Measurements from ENCODE around the gene CD226. TPM values are rescaled to one million over a fixed set of nuclear protein-coding genes. Genes with fewer than 3 reads are reported as not detected.
A peak's percentile ranks its signal among the peaks of the same experiment; 100 is the strongest.
"Not testable (repeated sequence)": the region's sequence is repeated elsewhere in the genome, so short reads cannot be mapped to it uniquely, and the experiment has no call there.

The CD226 gene
- total RNA-seq, 1 donor from 2014 or later: 0.62 TPM

DNA sequence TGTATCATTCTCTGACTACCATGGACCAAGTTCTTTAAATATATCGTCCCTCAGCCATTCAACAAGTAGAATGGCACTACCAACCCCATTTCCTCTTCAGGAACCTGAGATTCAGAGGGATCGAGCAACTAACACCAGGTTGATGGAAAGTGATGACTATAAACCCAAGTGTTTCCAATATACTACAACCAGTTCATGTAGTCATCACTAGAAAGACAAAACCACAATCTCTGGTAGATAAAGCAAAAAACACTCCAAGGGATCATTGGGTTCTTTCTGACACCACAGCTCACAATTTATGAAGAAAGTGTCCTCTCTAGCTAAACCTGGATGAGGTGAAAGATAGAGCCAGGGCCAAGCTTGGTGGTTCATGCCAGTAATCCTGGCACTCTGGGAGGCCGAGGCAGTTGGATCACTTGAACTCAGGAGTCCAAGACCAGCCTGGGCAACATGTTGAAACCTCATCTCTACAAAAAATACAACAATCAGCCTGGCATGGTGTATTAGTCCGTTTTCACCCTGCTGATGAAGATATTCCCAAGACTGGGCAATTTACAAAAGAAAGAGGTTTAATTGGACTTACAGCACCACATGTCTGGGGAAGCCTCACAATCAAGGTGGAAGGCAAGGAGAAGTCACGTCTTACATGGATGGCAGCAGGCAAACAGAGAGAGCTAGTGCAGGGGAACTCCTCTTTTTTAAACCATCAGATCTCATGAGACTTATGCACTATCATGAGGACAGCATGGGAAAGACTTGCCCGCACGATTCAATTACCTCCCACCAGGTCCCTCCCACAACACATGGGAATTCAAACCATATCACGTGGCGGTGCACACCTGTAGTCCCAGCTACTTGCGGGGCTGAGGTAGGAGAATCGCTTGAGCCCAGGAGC is 2.2 kb downstream of the CD226 start:
- no peak overlapping the region for H3K27ac Mint-ChIP-seq (ENCODE audit: unreplicated experiment)
- H3K4me3 Mint-ChIP-seq (ENCODE audit: unreplicated experiment): no peak overlapping the region
- DNase-seq (ENCODE audit: low spot score): no peak
- TF ChIP-seq, protein P1, sequence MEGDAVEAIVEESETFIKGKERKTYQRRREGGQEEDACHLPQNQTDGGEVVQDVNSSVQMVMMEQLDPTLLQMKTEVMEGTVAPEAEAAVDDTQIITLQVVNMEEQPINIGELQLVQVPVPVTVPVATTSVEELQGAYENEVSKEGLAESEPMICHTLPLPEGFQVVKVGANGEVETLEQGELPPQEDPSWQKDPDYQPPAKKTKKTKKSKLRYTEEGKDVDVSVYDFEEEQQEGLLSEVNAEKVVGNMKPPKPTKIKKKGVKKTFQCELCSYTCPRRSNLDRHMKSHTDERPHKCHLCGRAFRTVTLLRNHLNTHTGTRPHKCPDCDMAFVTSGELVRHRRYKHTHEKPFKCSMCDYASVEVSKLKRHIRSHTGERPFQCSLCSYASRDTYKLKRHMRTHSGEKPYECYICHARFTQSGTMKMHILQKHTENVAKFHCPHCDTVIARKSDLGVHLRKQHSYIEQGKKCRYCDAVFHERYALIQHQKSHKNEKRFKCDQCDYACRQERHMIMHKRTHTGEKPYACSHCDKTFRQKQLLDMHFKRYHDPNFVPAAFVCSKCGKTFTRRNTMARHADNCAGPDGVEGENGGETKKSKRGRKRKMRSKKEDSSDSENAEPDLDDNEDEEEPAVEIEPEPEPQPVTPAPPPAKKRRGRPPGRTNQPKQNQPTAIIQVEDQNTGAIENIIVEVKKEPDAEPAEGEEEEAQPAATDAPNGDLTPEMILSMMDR (IDR thresholded peaks at IDR 0.05): no peak
- H3K9me3 Mint-ChIP-seq (ENCODE audit: low read depth): peaks cover 7% of the 10 kb centered on the region
- H3K4me1 Mint-ChIP-seq (ENCODE audit: low read depth): peaks cover 3% of the 10 kb centered on the region
- no peaks in the 10 kb centered on the region for H3K27me3 Mint-ChIP-seq (ENCODE audit: low read depth)
- no peaks in the 10 kb centered on the region for H3K36me3 Mint-ChIP-seq (ENCODE audit: low read depth)

DNA sequence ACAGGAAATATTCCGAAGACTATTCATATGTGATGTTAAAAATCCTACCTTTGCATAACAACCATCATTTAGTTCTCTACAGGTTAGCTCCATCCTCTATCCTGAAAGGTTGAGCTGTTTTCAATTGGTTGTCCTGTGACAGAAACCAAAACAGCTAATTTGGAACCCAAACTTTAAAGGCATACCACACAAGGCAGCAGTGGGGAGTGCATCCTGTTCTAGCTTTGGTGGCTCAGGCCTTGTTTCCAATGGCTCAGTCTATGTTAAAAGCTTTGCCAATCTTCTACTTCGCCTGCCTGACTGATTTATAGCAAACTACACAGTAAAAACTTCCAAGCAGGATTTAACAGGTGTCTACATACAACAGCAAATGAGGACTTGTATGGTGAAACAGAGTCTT is 3.2 kb downstream of the CD226 start:
- DNase-seq (ENCODE audit: low spot score): no peak
- Mint-ChIP-seq H3K27me3 (ENCODE audit: low read depth) (no peaks in the 10 kb centered on the region), H3K27ac (ENCODE audit: unreplicated experiment) (no peak overlapping the region), H3K4me3 (ENCODE audit: unreplicated experiment) (no peak overlapping the region), H3K9me3 (ENCODE audit: low read depth) (peaks cover 7% of the 10 kb centered on the region), H3K4me1 (ENCODE audit: low read depth) (peaks cover 3% of the 10 kb centered on the region), H3K36me3 (ENCODE audit: low read depth) (no peaks in the 10 kb centered on the region)
- TF ChIP-seq, protein P1 (IDR thresholded peaks at IDR 0.05): no peak

DNA sequence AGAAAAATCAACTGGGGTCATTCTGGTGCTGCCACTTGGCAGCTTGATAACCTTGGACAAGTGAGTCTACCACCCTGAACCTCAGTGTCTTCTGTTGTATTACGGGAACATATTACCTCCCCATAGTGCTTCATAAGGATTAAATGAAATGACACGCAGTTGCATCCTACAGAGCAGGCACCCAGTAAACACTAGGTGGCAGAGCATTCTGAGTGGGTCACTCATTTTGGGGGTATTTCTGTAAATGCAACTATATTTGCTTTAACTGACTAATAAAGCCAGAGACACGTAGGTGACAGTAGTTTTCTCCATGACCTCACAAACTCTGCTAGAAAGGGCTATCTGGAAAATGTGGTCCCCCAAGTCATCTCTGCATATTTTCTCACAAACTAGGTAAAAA is 4.7 kb downstream of the CD226 start:
- Mint-ChIP-seq H3K36me3 (ENCODE audit: low read depth) (no peaks in the 10 kb centered on the region), H3K4me1 (ENCODE audit: low read depth) (no peaks in the 10 kb centered on the region), H3K27ac (ENCODE audit: unreplicated experiment) (no peak overlapping the region), H3K27me3 (ENCODE audit: low read depth) (no peaks in the 10 kb centered on the region), H3K4me3 (ENCODE audit: unreplicated experiment) (no peak overlapping the region), H3K9me3 (ENCODE audit: low read depth) (peaks cover 7% of the 10 kb centered on the region)
- TF ChIP-seq, protein P1 (IDR thresholded peaks at IDR 0.05): peak; percentile 18
- no peak for DNase-seq (ENCODE audit: low spot score)

DNA sequence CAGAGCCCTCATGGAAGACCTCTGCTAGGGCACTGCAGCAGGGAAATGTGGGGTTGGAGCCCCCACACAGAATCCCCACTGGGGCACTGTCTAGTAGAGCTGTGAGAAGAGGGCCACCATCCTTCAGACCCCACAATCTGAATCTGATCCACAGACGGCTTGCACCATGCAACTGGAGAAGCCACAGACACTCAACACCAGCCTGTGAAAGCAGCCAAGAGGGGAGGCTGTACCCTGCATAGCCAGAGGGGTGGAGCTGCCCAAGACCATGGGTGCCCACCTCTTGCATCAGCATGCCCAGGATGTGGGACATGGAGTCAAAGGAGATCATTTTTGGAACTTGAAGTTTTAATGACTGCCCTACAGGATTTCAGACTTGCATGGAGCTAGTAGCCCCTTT is 6.5 kb downstream of the CD226 start:
- DNase-seq (ENCODE audit: low spot score): no peak
- H3K4me1 Mint-ChIP-seq (ENCODE audit: low read depth): peaks cover 2% of the 10 kb centered on the region
- no peaks in the 10 kb centered on the region for H3K27me3 Mint-ChIP-seq (ENCODE audit: low read depth)
- H3K27ac Mint-ChIP-seq (ENCODE audit: unreplicated experiment): no peak overlapping the region
- H3K9me3 Mint-ChIP-seq (ENCODE audit: low read depth): peaks cover 7% of the 10 kb centered on the region
- TF ChIP-seq, protein P1 (IDR thresholded peaks at IDR 0.05): no peak
- no peak overlapping the region for H3K4me3 Mint-ChIP-seq (ENCODE audit: unreplicated experiment)
- H3K36me3 Mint-ChIP-seq (ENCODE audit: low read depth): no peaks in the 10 kb centered on the region

- not testable (repeated sequence) for H3K27ac Mint-ChIP-seq (ENCODE audit: unreplicated experiment); DNase-seq (ENCODE audit: low spot score); H3K9me3 Mint-ChIP-seq (ENCODE audit: low read depth); H3K27me3 Mint-ChIP-seq (ENCODE audit: low read depth); H3K4me3 Mint-ChIP-seq (ENCODE audit: unreplicated experiment); H3K36me3 Mint-ChIP-seq (ENCODE audit: low read depth)
- peaks cover 11% of the 10 kb centered on the region for H3K4me1 Mint-ChIP-seq (ENCODE audit: low read depth)
Observed at GRCh38 chr18:69939812-69940211, 7.9 kb downstream of the CD226 start.

DNA sequence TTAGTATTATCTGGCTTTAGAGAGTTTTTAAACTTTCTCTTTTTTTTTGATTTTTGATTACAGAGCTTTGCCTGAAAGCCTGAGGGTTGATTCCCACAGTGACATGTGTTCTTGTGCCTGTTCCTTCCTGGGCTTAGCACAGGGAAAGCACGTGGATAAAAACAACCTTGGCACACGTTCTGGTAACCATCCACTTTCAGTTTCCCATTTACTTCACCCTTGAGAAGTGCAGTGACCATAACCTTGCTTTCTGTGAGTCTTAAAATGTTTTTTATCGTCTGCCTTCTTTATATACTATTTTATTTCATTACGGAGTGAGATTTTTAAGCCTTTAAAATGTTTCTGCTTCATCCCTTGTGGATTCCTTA is 11.5 kb downstream of the CD226 start:
- H3K4me3 Mint-ChIP-seq (ENCODE audit: unreplicated experiment): no peak overlapping the region
- H3K4me1 Mint-ChIP-seq (ENCODE audit: low read depth): peaks cover 11% of the 10 kb centered on the region
- H3K27me3 Mint-ChIP-seq (ENCODE audit: low read depth): no peaks in the 10 kb centered on the region
- DNase-seq (ENCODE audit: low spot score): no peak
- H3K9me3 Mint-ChIP-seq (ENCODE audit: low read depth): no peaks in the 10 kb centered on the region
- TF ChIP-seq, protein P1 (IDR thresholded peaks at IDR 0.05): no peak
- H3K27ac Mint-ChIP-seq (ENCODE audit: unreplicated experiment): no peak overlapping the region
- no peaks in the 10 kb centered on the region for H3K36me3 Mint-ChIP-seq (ENCODE audit: low read depth)
